SK-N-SH treated with all-trans-retinoic acid at 6 μM for 48 hours (cell line): Measurements from ENCODE around the gene FAIM.

ENCODE experiments used
- ATAC-seq: fragments of 200-7000 bp; cut with Tn5 transposase; 3 replicates; pipeline ENCODE4 v1.9.1; 2020; ENCODE audit warnings: mild to moderate bottlenecking, moderate library complexity
- ARNTL ChIP-seq: fragments of 450-650 bp; formaldehyde crosslinking; IDR thresholded peaks from 2 replicates; pipeline ENCODE4 v1.5.0; 2020; ENCODE audit warnings: low read depth, mild to moderate bottlenecking, moderate library complexity, borderline replicate concordance
- BACH2 ChIP-seq: fragments of 250-450 bp; sonication (Bioruptor Pico); IDR thresholded peaks from 2 replicates; pipeline ENCODE4 v1.9.0; 2021; ENCODE audit warnings: mild to moderate bottlenecking, borderline replicate concordance
- CREB5 ChIP-seq: fragments of 250-450 bp; sonication (Bioruptor Pico); IDR thresholded peaks from 2 replicates; pipeline ENCODE4 v1.5.1; 2020; ENCODE audit warnings: low read depth, mild to moderate bottlenecking, moderate library complexity
- CSDC2 ChIP-seq: fragments of 250-450 bp; sonication (Bioruptor Pico); IDR thresholded peaks from 2 replicates; pipeline ENCODE4 v1.5.0; 2020; ENCODE audit warnings: mild to moderate bottlenecking, moderate library complexity
- ESRRG ChIP-seq: fragments of 250-450 bp; sonication (Bioruptor Pico); IDR thresholded peaks from 2 replicates; pipeline ENCODE4 v1.6.1; 2021; ENCODE audit warnings: mild to moderate bottlenecking
- GLIS3 ChIP-seq: fragments of 250-450 bp; sonication (Bioruptor Pico); IDR thresholded peaks from 2 replicates; pipeline ENCODE4 v1.5.0; 2020; ENCODE audit warnings: mild to moderate bottlenecking, moderate library complexity
- ISL1 ChIP-seq: fragments of 250-450 bp; sonication (Bioruptor Pico); IDR thresholded peaks from 2 replicates; pipeline ENCODE4 v2.1.2; 2022; ENCODE audit warnings: mild to moderate bottlenecking, moderate library complexity
- OSR1 ChIP-seq: fragments of 250-450 bp; sonication (Bioruptor Pico); IDR thresholded peaks from 2 replicates; pipeline ENCODE4 v1.8.0; 2022; ENCODE audit warnings: moderate library complexity, mild to moderate bottlenecking, inconsistent platforms
- PATZ1 ChIP-seq: fragments of 250-450 bp; sonication (Bioruptor Pico); IDR thresholded peaks from 2 replicates; pipeline ENCODE4 v1.8.0; 2020; ENCODE audit warnings: mild to moderate bottlenecking, moderate library complexity, borderline replicate concordance
- POU6F1 ChIP-seq: fragments of 250-450 bp; sonication (Bioruptor Pico); IDR thresholded peaks from 2 replicates; pipeline ENCODE4 v1.8.0; 2021; ENCODE audit warnings: low read depth, mild to moderate bottlenecking, moderate library complexity, borderline replicate concordance
- PPARA ChIP-seq: fragments of 250-450 bp; sonication (Bioruptor Pico); IDR thresholded peaks from 2 replicates; pipeline ENCODE4 v1.5.0; 2020; ENCODE audit warnings: mild to moderate bottlenecking, borderline replicate concordance
- RARB ChIP-seq: fragments of 250-450 bp; sonication (Bioruptor Pico); IDR thresholded peaks from 2 replicates; pipeline ENCODE4 v1.8.0; 2021; ENCODE audit warnings: mild to moderate bottlenecking, moderate library complexity
- SNAI2 ChIP-seq: fragments of 250-450 bp; sonication (Bioruptor Pico); IDR thresholded peaks from 2 replicates; pipeline ENCODE4 v1.5.0; 2020; ENCODE audit warnings: mild to moderate bottlenecking, moderate library complexity
- TCF4 ChIP-seq: fragments of 250-450 bp; sonication (Bioruptor Pico); IDR thresholded peaks from 2 replicates; pipeline ENCODE4 v1.8.0; 2021; ENCODE audit warnings: mild to moderate bottlenecking, moderate library complexity, borderline replicate concordance
- TSHZ2 ChIP-seq: fragments of 250-450 bp; sonication (Bioruptor Pico); IDR thresholded peaks from 2 replicates; pipeline ENCODE4 v1.5.0; 2020; ENCODE audit warnings: mild to moderate bottlenecking, moderate library complexity
- ZC3H10 ChIP-seq: fragments of 250-450 bp; sonication (Bioruptor Pico); IDR thresholded peaks from 2 replicates; pipeline ENCODE4 v1.5.1; 2021; ENCODE audit warnings: mild to moderate bottlenecking, moderate library complexity
- ZFP3 ChIP-seq: fragments of 250-450 bp; sonication (Bioruptor Pico); IDR thresholded peaks from 2 replicates; pipeline ENCODE4 v1.5.0; 2020; ENCODE audit warnings: mild to moderate bottlenecking, moderate library complexity
- ZNF565 ChIP-seq: fragments of 450-650 bp; formaldehyde crosslinking; conservative IDR thresholded peaks from 2 replicates; pipeline ENCODE4 v1.5.0; 2020; ENCODE audit warnings: low read depth, mild to moderate bottlenecking, moderate library complexity
- ZNF70 ChIP-seq: fragments of 450-650 bp; formaldehyde crosslinking; IDR thresholded peaks from 2 replicates; pipeline ENCODE4 v1.5.0; 2020; ENCODE audit warnings: mild to moderate bottlenecking, moderate library complexity
- ZNF8 ChIP-seq: fragments of 450-650 bp; formaldehyde crosslinking; IDR thresholded peaks from 2 replicates; pipeline ENCODE4 v1.5.0; 2020; ENCODE audit warnings: mild to moderate bottlenecking, moderate library complexity
- TF ChIP-seq, protein P1 (sequence below): fragments of 250-450 bp; sonication (Bioruptor Pico); IDR thresholded peaks from 2 replicates; pipeline ENCODE4 v1.5.1; 2021; ENCODE audit warnings: mild to moderate bottlenecking, moderate library complexity

Gene FAIM

GRCh38 chr3:138657508-138657907, 48.9 kb downstream of the FAIM start:
- no peak for TF ChIP-seq SNAI2 (CRISPR knock-in tag)
- TF ChIP-seq GLIS3, result no peak
- TF ChIP-seq CREB5 (CRISPR knock-in tag), result no peak
- ATAC-seq, result no peak

DNA sequence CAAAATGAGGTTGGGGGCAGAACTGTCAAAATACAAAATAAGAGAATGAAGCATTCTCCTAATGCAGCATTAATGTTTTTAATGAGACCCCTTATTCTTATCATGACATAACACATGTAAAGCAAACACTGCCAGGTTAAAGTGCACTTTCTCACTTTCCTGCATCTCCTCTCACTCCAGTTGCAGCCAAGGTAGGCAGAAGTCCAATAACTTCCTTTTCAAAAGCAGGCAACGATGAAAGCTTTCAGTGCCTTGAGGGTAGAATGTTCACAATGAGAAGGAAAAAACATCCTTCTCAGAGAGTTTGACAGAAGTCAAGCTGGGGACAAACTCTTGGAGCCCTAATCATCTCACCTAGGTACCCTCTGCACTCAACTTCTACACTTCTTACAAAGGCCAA, 59.5 kb downstream of the FAIM start:
- no peak for ATAC-seq
- TF ChIP-seq TSHZ2 (CRISPR knock-in tag) (no peak), BACH2 (no peak), ISL1 (CRISPR knock-in tag) (no peak), CSDC2 (no peak), POU6F1 (CRISPR knock-in tag) (no peak), CREB5 (CRISPR knock-in tag) (no peak), TCF4 (CRISPR knock-in tag) (no peak), ZNF8 (no peak), ARNTL (CRISPR knock-in tag) (no peak), ESRRG (CRISPR knock-in tag) (no peak), ZFP3 (no peak), SNAI2 (CRISPR knock-in tag) (no peak), PPARA (no peak), ZC3H10 (CRISPR knock-in tag) (no peak), OSR1 (CRISPR knock-in tag) (no peak)
- TF ChIP-seq, protein P1, sequence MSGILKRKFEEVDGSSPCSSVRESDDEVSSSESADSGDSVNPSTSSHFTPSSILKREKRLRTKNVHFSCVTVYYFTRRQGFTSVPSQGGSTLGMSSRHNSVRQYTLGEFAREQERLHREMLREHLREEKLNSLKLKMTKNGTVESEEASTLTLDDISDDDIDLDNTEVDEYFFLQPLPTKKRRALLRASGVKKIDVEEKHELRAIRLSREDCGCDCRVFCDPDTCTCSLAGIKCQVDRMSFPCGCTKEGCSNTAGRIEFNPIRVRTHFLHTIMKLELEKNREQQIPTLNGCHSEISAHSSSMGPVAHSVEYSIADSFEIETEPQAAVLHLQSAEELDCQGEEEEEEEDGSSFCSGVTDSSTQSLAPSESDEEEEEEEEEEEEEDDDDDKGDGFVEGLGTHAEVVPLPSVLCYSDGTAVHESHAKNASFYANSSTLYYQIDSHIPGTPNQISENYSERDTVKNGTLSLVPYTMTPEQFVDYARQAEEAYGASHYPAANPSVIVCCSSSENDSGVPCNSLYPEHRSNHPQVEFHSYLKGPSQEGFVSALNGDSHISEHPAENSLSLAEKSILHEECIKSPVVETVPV (CRISPR knock-in tag), result no peak

DNA sequence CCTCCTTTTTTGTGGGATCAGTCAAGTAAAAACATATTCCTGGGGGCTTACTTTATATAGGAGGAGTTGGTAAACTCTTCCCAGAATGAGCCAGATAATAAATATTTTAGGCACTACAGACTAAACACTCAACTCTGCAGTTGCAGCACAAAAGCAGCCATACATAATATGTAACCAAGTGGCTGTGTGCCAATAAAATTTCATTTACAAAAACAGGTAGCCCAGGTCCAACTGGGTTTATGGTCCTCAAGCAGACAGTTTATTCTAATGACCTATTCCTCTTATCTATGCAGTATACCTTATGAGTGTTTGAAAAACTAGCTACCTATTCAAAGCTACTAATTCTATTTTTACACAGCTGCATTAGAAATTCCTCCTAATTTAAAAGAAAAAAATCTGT, 61.8 kb downstream of the FAIM start:
- no peak for ATAC-seq
- no peak for TF ChIP-seq BACH2
- no peak for TF ChIP-seq TSHZ2 (CRISPR knock-in tag)
- TF ChIP-seq SNAI2 (CRISPR knock-in tag), result no peak
- no peak for TF ChIP-seq RARB (CRISPR knock-in tag)
- TF ChIP-seq CREB5 (CRISPR knock-in tag), result no peak
- TF ChIP-seq ZNF70 (CRISPR knock-in tag), result no peak
- no peak for TF ChIP-seq GLIS3
- no peak for TF ChIP-seq ESRRG (CRISPR knock-in tag)
- TF ChIP-seq ZNF565 (CRISPR knock-in tag), result no peak
- TF ChIP-seq PATZ1 (CRISPR knock-in tag), result no peak
- TF ChIP-seq POU6F1 (CRISPR knock-in tag), result no peak
- TF ChIP-seq OSR1 (CRISPR knock-in tag), result no peak
- no peak for TF ChIP-seq ZC3H10 (CRISPR knock-in tag)
- TF ChIP-seq PPARA, result no peak
- TF ChIP-seq ISL1 (CRISPR knock-in tag), result no peak
